NCI-H1930 (cell line): Measurements from ENCODE around the gene C11orf68.
"Not testable (repeated sequence)": the region's sequence is repeated elsewhere in the genome, so short reads cannot be mapped to it uniquely, and the experiment has no call there.

ENCODE experiments used
- DNase-seq, 2 experiments: peaks; one replicate each; lab custom pipeline; 2025; lab: John Stamatoyannopoulos, UW

The C11orf68 gene

GRCh38 chr11:65912845-65913244, 6.0 kb downstream of the C11orf68 start:
- no peak for DNase-seq

- peak; percentile 24 to 28 for DNase-seq
Measured at GRCh38 chr11:65911682-65912568, 6.9 kb downstream of the C11orf68 start.

GRCh38 chr11:65907878-65908277, 11.0 kb downstream of the C11orf68 start:
- no peak for DNase-seq

GRCh38 chr11:65906602-65907001, 12.3 kb downstream of the C11orf68 start:
- no peak for DNase-seq

- DNase-seq = no peak
Measured at GRCh38 chr11:65903715-65904114, 15.1 kb downstream of the C11orf68 start.

GRCh38 chr11:65903068-65903481, 15.8 kb downstream of the C11orf68 start:
- DNase-seq = no peak

GRCh38 chr11:65900899-65901180, 18.0 kb downstream of the C11orf68 start:
- no peak for DNase-seq

- peak in 1 of 2 experiments; percentile 58 for DNase-seq
Measured at GRCh38 chr11:65900125-65900898, 18.6 kb downstream of the C11orf68 start, which contains the start of gene FOSL1. Gene FOSL1, minus strand, starts transcription at chr11:65900388. Its CDS starts 49 bp downstream, at chr11:65900339.

GRCh38 chr11:65899356-65900124, 19.3 kb downstream of the C11orf68 start:
- no peak for DNase-seq

- no peak for DNase-seq
Measured at GRCh38 chr11:65898656-65899355, 20.1 kb downstream of the C11orf68 start.

GRCh38 chr11:65897020-65897471, 21.8 kb downstream of the C11orf68 start:
- DNase-seq = no peak

- no peak for DNase-seq
Measured at GRCh38 chr11:65896034-65896999, 22.5 kb downstream of the C11orf68 start.

- DNase-seq = no peak
Measured at GRCh38 chr11:65895482-65895981, 23.3 kb downstream of the C11orf68 start.

GRCh38 chr11:65894034-65894591, 24.7 kb downstream of the C11orf68 start:
- no peak for DNase-seq

- DNase-seq = no peak
Measured at GRCh38 chr11:65892661-65893317, 26.1 kb downstream of the C11orf68 start.

GRCh38 chr11:65892137-65892540, 26.7 kb downstream of the C11orf68 start:
- DNase-seq = not testable (repeated sequence)

GRCh38 chr11:65891219-65892136, 27.4 kb downstream of the C11orf68 start:
- DNase-seq = peak in 1 of 2 experiments; percentile 23
